ENCODE data around the gene G3BP2.

The G3BP2 gene

DNA sequence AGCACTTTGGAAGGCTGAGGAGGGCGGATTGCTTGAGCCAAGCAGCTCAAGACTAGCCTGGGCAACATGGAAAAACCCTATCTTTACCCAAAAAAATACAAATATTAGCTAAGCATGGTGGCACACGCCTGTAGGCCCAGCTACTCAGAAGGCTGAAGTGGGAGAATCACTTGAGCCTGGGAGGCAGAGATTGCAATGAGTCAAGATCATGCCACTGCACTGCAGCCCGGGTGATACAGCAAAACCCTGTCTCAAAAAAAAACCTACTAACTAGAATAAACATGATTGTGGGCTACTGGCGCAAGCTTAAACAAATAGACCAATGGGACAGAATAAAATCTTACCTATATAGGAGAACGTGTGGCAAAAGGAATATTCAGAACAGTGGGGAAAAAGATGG, 50.2 kb downstream of the G3BP2 start:
- H3K4me3 ChIP-seq (ENCODE audit: low read length, poor library complexity, severe bottlenecking): no peak overlapping the region
- no peak overlapping the region for H3K4me2 ChIP-seq (ENCODE audit: low read depth, low read length, poor library complexity, severe bottlenecking)
- TF ChIP-seq EZH2phosphoT487 (IDR thresholded peaks at IDR 0.05; ENCODE audit: borderline replicate concordance): no peak
- no peak for TF ChIP-seq CTCF (conservative IDR thresholded peaks at IDR 0.05; ENCODE audit: low read length)
- no peaks in the 10 kb centered on the region for H3F3A ChIP-seq (ENCODE audit: low read depth)
- no peaks in the 10 kb centered on the region for H3K9me3 ChIP-seq (ENCODE audit: insufficient read depth, low read depth, low read length)
- no peak overlapping the region for H2AFZ ChIP-seq (ENCODE audit: low read length)
- no peaks in the 10 kb centered on the region for H3K27me3 ChIP-seq (ENCODE audit: insufficient read depth, low read length, poor library complexity, severe bottlenecking)
- no peaks in the 10 kb centered on the region for H3K9me2 ChIP-seq (replicated peaks; ENCODE audit: low read depth, low read length)
- H3K79me2 ChIP-seq (ENCODE audit: insufficient read depth, low read length): no peaks in the 10 kb centered on the region
- no peaks in the 10 kb centered on the region for H3K36me3 ChIP-seq (ENCODE audit: insufficient read depth, low read length)
- no peak overlapping the region for H3K9ac ChIP-seq (ENCODE audit: low read depth, low read length, poor library complexity, severe bottlenecking)
- no peaks in the 10 kb centered on the region for H4K20me1 ChIP-seq (ENCODE audit: insufficient read depth, low read length, poor library complexity, severe bottlenecking)
- no peaks in the 10 kb centered on the region for H3K4me1 ChIP-seq (ENCODE audit: insufficient read depth, low read length, poor library complexity, severe bottlenecking)

DNA sequence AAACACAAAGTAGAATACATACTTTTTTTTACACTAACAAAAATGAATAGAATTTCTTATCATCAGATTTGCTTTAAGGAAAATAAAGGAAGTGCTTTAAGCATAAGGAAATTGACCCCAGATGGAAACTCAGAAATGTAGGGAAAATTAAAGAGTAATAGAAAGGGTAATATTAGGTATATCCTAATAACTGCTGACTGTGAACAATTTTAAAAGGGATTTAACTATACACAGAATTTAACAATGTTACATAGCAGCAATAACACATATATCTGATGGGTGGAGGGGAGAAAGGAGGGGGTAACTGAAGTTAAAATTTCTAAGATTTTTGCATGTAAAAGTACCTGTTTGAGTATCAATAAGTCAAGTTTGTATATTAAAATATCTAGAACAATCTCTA, 51.5 kb downstream of the G3BP2 start:
- Histone ChIP-seq H3K9me2 (replicated peaks; ENCODE audit: low read depth, low read length) (no peaks in the 10 kb centered on the region), H4K20me1 (ENCODE audit: insufficient read depth, low read length, poor library complexity, severe bottlenecking) (no peaks in the 10 kb centered on the region), H3F3A (ENCODE audit: low read depth) (no peaks in the 10 kb centered on the region), H3K9ac (ENCODE audit: low read depth, low read length, poor library complexity, severe bottlenecking) (no peak overlapping the region), H3K4me3 (ENCODE audit: low read length, poor library complexity, severe bottlenecking) (no peak overlapping the region), H2AFZ (ENCODE audit: low read length) (no peak overlapping the region), H3K4me1 (ENCODE audit: insufficient read depth, low read length, poor library complexity, severe bottlenecking) (no peaks in the 10 kb centered on the region), H3K4me2 (ENCODE audit: low read depth, low read length, poor library complexity, severe bottlenecking) (no peak overlapping the region), H3K79me2 (ENCODE audit: insufficient read depth, low read length) (no peaks in the 10 kb centered on the region), H3K27me3 (ENCODE audit: insufficient read depth, low read length, poor library complexity, severe bottlenecking) (no peaks in the 10 kb centered on the region), H3K36me3 (ENCODE audit: insufficient read depth, low read length) (no peaks in the 10 kb centered on the region), H3K9me3 (ENCODE audit: insufficient read depth, low read depth, low read length) (no peaks in the 10 kb centered on the region)
- no peak for TF ChIP-seq CTCF (conservative IDR thresholded peaks at IDR 0.05; ENCODE audit: low read length)
- no peak for TF ChIP-seq EZH2phosphoT487 (IDR thresholded peaks at IDR 0.05; ENCODE audit: borderline replicate concordance)

DNA sequence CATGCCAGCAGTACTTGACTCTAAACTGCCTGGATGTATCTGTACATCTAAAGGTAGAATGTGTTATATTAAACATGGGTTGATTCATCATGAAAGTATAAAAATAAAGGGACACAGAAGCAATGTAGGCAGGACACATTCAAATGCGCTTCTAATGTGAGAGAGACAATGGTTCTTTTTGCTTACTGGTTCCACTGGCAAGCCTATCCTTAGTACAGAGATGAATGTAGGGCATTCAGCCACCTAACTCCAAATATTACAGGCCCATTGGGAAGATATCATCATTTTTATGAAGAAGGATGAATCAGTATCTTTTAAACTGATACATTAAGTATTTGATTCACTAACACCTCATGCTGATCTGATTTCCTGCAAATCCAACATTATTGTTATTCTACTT, 60.9 kb downstream of the G3BP2 start:
- H3K9ac ChIP-seq (ENCODE audit: low read depth, low read length, poor library complexity, severe bottlenecking): no peak overlapping the region
- H3K4me3 ChIP-seq (ENCODE audit: low read length, poor library complexity, severe bottlenecking): no peak overlapping the region
- H3K27me3 ChIP-seq (ENCODE audit: insufficient read depth, low read length, poor library complexity, severe bottlenecking): no peaks in the 10 kb centered on the region
- no peak overlapping the region for H2AFZ ChIP-seq (ENCODE audit: low read length)
- no peaks in the 10 kb centered on the region for H3K9me3 ChIP-seq (ENCODE audit: insufficient read depth, low read depth, low read length)
- H3K4me1 ChIP-seq (ENCODE audit: insufficient read depth, low read length, poor library complexity, severe bottlenecking): no peaks in the 10 kb centered on the region
- no peaks in the 10 kb centered on the region for H3K79me2 ChIP-seq (ENCODE audit: insufficient read depth, low read length)
- H3F3A ChIP-seq (ENCODE audit: low read depth): no peaks in the 10 kb centered on the region
- H4K20me1 ChIP-seq (ENCODE audit: insufficient read depth, low read length, poor library complexity, severe bottlenecking): no peaks in the 10 kb centered on the region
- no peaks in the 10 kb centered on the region for H3K36me3 ChIP-seq (ENCODE audit: insufficient read depth, low read length)
- no peak overlapping the region for H3K4me2 ChIP-seq (ENCODE audit: low read depth, low read length, poor library complexity, severe bottlenecking)
- H3K9me2 ChIP-seq (replicated peaks; ENCODE audit: low read depth, low read length): no peaks in the 10 kb centered on the region
- no peak for TF ChIP-seq EZH2phosphoT487 (IDR thresholded peaks at IDR 0.05; ENCODE audit: borderline replicate concordance)
- TF ChIP-seq CTCF (conservative IDR thresholded peaks at IDR 0.05; ENCODE audit: low read length): no peak
